HG02970 (cell line): Measurements from ENCODE around the gene ANKRD39.

Experiments used
- ATAC-seq: cut with Tn5 transposase; IDR thresholded peaks from one replicate; pipeline ENCODE4 v1.9.1; 2021; ENCODE audit warnings: mild to moderate bottlenecking, moderate library complexity, moderate number of reproducible peaks; ENCODE audit not compliant: unreplicated experiment, low FRiP score

ANKRD39 gene

GRCh38 chr2:96832754-96833507 lies 24.9 kb downstream of the ANKRD39 start:
- no peak for ATAC-seq

- no peak for ATAC-seq
Observed at GRCh38 chr2:96832408-96832753, 25.4 kb downstream of the ANKRD39 start.

- ATAC-seq: no peak
Observed at GRCh38 chr2:96831679-96832078, 26.1 kb downstream of the ANKRD39 start.

- no peak for ATAC-seq
Observed at GRCh38 chr2:96830044-96830562, 27.7 kb downstream of the ANKRD39 start.

GRCh38 chr2:96828874-96829273 lies 28.9 kb downstream of the ANKRD39 start:
- no peak for ATAC-seq

GRCh38 chr2:96828436-96828835 lies 29.4 kb downstream of the ANKRD39 start:
- ATAC-seq: no peak

- ATAC-seq: no peak
Observed at GRCh38 chr2:96826546-96827278, 31.1 kb downstream of the ANKRD39 start.

GRCh38 chr2:96825057-96825456 lies 32.8 kb downstream of the ANKRD39 start:
- no peak for ATAC-seq

GRCh38 chr2:96824079-96824870 lies 33.5 kb downstream of the ANKRD39 start:
- no peak for ATAC-seq

- ATAC-seq: no peak
Observed at GRCh38 chr2:96823198-96823597, 34.6 kb downstream of the ANKRD39 start.

- no peak for ATAC-seq
Observed at GRCh38 chr2:96822786-96823185, 35.0 kb downstream of the ANKRD39 start.

GRCh38 chr2:96821113-96821675 lies 36.6 kb downstream of the ANKRD39 start:
- ATAC-seq: no peak

GRCh38 chr2:96819876-96820511 lies 37.8 kb downstream of the ANKRD39 start:
- no peak for ATAC-seq

GRCh38 chr2:96819128-96819875 lies 38.5 kb downstream of the ANKRD39 start:
- ATAC-seq: no peak

- ATAC-seq: no peak
Observed at GRCh38 chr2:96817882-96818281, 39.9 kb downstream of the ANKRD39 start.

- no peak for ATAC-seq
Observed at GRCh38 chr2:96816836-96817702, 40.7 kb downstream of the ANKRD39 start.

- peak; percentile 76 for ATAC-seq
Observed at GRCh38 chr2:96816127-96816835, 41.5 kb downstream of the ANKRD39 start, which contains the start of gene CNNM3. Gene CNNM3, plus strand, starts transcription at chr2:96816268. Its CDS starts 10 bp downstream, at chr2:96816278.
